Measurements from ENCODE around the gene LPO. TPM values are rescaled to one million over a fixed set of nuclear protein-coding genes. Genes with fewer than 3 reads are reported as not detected.
A peak's percentile ranks its signal among the peaks of the same experiment; 100 is the strongest.

Gene LPO
- polyA plus RNA-seq, 1 donor = 0.37 TPM

DNA sequence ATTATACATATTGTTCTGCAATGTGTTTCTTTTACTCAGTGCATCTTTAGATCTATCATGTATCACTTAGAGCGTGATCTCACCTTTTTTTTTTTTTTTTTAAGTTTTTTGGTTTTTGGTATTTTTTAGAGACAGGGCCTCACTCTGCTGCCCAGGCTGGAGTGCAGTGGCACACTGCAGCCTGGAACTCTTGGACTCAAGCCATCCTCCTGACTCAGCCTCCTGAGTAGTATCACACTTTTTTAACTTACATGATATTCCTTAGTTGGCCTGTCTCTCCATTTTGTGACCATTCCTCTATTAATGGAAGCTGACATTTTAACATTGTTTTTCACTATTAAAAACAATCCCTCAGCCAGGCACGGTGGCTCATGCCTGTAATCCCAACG, 47.0 kb downstream of the LPO start:
- H3K4me3 ChIP-seq (ENCODE audit: low read length) = no peak overlapping the region
- H3K27ac ChIP-seq (ENCODE audit: low read length) = no peak overlapping the region
- 100% methylated on average over 1 of the region's 3 CpGs for WGBS (ENCODE audit: insufficient coverage, low lambda C conversion rate)
- H3K9me3 ChIP-seq (ENCODE audit: control insufficient read depth, low read depth, low read length) = no peaks in the 10 kb centered on the region
- DNase-seq = no peak
- no peaks in the 10 kb centered on the region for H3K36me3 ChIP-seq (ENCODE audit: control insufficient read depth, insufficient read depth, low read length)
- H3K27me3 ChIP-seq (ENCODE audit: control insufficient read depth, insufficient read depth, low read length) = peaks cover 21% of the 10 kb centered on the region
- no peaks in the 10 kb centered on the region for H3K4me1 ChIP-seq (ENCODE audit: control insufficient read depth, insufficient read depth, low read length)

DNA sequence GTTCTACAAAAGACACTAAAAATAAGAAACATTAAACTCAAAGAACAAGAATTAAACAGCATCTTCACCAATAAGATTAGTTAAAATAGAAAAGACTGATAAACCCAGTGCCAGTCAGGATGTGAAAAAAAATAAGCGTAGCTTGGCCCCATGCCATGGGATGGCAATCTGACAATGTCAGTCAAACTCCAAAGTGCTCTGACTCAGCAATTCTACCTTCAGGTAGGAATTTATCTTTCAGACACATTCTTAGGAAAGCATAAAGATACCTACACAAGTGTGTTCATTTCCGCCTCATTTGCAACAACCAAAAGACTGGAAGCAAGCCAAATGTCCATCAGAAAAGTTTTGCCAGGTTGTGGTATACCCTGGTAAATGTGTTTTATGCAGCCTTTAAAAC, 51.5 kb downstream of the LPO start:
- Histone ChIP-seq H3K27ac (ENCODE audit: low read length) (no peak overlapping the region), H3K27me3 (ENCODE audit: control insufficient read depth, insufficient read depth, low read length) (peaks cover 7% of the 10 kb centered on the region), H3K36me3 (ENCODE audit: control insufficient read depth, insufficient read depth, low read length) (no peaks in the 10 kb centered on the region), H3K9me3 (ENCODE audit: control insufficient read depth, low read depth, low read length) (no peaks in the 10 kb centered on the region), H3K4me3 (ENCODE audit: low read length) (no peak overlapping the region), H3K4me1 (ENCODE audit: control insufficient read depth, insufficient read depth, low read length) (no peaks in the 10 kb centered on the region)
- WGBS (ENCODE audit: insufficient coverage, low lambda C conversion rate) = 67% methylated on average over 1 of the region's 2 CpGs
- peak in 1 of 2 donors; percentile 11 for DNase-seq

DNA sequence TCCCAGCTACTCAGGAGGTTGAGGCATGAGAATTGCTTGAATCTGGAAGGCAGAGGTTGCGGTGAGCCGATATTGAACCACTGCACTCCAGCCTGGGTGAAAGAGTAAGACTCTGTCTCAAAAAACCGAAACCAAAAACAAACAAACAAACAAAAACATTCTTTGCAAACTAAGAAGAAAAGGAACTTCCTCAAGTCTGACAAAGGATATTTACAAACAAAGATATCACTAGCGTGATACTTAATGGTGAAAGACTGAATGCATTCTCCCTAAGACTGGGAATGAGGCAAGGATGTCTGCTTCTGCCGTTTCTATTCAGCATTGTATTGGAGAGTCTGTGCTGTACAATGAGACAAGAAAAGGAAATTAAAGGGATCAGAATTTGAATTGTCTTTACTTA, 52.9 kb downstream of the LPO start:
- no peak overlapping the region for H3K4me3 ChIP-seq (ENCODE audit: low read length)

DNA sequence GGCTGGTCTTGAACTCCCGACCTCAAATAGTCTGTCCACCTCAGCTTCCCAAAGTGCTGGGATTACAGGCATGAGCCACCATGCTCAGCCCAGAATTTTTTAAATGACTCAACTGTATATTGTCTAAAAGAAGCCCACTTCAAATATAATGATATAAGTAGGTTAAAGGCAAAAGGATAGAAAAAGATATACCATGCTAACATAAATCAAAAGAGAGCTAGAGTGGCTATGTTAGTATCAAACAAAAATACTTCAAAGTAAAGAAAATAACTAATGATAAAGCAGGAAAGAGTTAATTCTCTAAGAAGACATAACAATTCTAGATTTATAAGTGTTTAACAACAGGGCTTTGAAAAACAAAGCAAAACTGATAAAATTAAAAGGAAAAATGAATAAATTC, 55.6 kb downstream of the LPO start:
- peaks cover 7% of the 10 kb centered on the region for H3K27me3 ChIP-seq (ENCODE audit: control insufficient read depth, insufficient read depth, low read length)
- no peaks in the 10 kb centered on the region for H3K9me3 ChIP-seq (ENCODE audit: control insufficient read depth, low read depth, low read length)
- no peak for DNase-seq
- WGBS (ENCODE audit: insufficient coverage, low lambda C conversion rate) = no CpG with 5 or more reads among the region's 1 CpG
- no peaks in the 10 kb centered on the region for H3K4me1 ChIP-seq (ENCODE audit: control insufficient read depth, insufficient read depth, low read length)
- H3K36me3 ChIP-seq (ENCODE audit: control insufficient read depth, insufficient read depth, low read length) = no peaks in the 10 kb centered on the region
- no peak overlapping the region for H3K4me3 ChIP-seq (ENCODE audit: low read length)
- H3K27ac ChIP-seq (ENCODE audit: low read length) = no peak overlapping the region

More for the DNA sequence above, 52.9 kb downstream of the LPO start:
- Histone ChIP-seq H3K27me3 (ENCODE audit: control insufficient read depth, insufficient read depth, low read length) (peaks cover 7% of the 10 kb centered on the region), H3K27ac (ENCODE audit: low read length) (no peak overlapping the region), H3K9me3 (ENCODE audit: control insufficient read depth, low read depth, low read length) (no peaks in the 10 kb centered on the region), H3K36me3 (ENCODE audit: control insufficient read depth, insufficient read depth, low read length) (no peaks in the 10 kb centered on the region), H3K4me1 (ENCODE audit: control insufficient read depth, insufficient read depth, low read length) (no peaks in the 10 kb centered on the region)
- WGBS (ENCODE audit: insufficient coverage, low lambda C conversion rate) = 80% methylated on average over 3 of the region's 5 CpGs
- no peak for DNase-seq

DNA sequence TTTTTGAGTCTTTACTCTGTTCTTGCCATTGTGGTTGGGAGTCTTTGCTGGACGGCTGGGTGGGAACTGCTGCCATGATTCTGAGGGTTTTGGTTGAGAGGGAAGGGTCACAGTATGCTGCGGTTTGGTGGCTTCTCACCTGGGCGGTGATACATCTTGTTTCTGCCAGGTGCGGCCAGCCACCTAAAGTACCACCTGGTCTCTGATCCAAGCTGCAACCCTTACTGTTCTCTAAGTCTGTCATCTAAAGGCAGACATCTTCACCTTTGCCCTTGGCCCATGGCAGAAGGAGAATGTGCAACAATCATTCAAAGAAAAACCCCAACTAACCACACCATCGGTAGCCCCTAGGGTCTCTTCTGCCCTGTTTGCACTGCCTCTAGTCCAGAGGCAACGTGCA, 62.0 kb downstream of the LPO start:
- no peak overlapping the region for H3K27ac ChIP-seq (ENCODE audit: low read length)
- no peaks in the 10 kb centered on the region for H3K9me3 ChIP-seq (ENCODE audit: control insufficient read depth, low read depth, low read length)
- WGBS (ENCODE audit: insufficient coverage, low lambda C conversion rate) = no CpG with 5 or more reads among the region's 6 CpGs
- DNase-seq = no peak
- H3K4me3 ChIP-seq (ENCODE audit: low read length) = no peak overlapping the region
- H3K4me1 ChIP-seq (ENCODE audit: control insufficient read depth, insufficient read depth, low read length) = no peaks in the 10 kb centered on the region
- no peaks in the 10 kb centered on the region for H3K36me3 ChIP-seq (ENCODE audit: control insufficient read depth, insufficient read depth, low read length)
- no peaks in the 10 kb centered on the region for H3K27me3 ChIP-seq (ENCODE audit: control insufficient read depth, insufficient read depth, low read length)

DNA sequence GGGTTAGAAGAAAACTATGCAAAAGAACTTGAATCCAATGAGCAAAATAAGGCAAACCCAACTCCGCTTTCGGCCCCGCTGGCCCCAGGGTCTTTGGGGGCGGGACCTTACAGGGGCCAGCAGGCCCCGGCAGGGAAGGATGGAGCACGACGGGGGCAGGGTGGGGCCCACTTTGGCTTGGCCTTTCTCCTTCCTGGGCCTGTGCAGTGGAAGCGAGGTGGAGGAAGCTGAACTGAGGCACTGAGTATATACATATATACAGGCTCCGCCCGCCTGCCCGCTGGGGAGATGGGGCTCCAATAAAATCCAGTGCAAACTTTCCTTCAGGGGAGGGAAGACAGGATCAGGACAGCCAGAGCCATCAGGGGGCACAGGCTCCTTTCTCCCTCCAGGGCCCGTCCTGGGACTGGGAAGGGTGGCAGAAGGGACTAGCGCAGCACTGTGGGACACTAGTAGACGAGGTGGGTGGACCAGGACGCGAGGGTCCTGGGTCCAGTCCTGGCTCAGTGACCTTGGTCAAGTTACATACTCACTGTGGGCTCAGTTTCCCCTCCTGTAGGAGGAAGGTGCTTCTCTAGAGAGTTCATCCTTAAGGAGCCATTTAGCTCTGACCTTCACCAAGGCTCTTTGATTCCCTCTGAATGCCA, 63.2 kb downstream of the LPO start:
- Histone ChIP-seq H3K9me3 (ENCODE audit: control insufficient read depth, low read depth, low read length) (no peaks in the 10 kb centered on the region), H3K27me3 (ENCODE audit: control insufficient read depth, insufficient read depth, low read length) (no peaks in the 10 kb centered on the region), H3K4me1 (ENCODE audit: control insufficient read depth, insufficient read depth, low read length) (no peaks in the 10 kb centered on the region), H3K36me3 (ENCODE audit: control insufficient read depth, insufficient read depth, low read length) (no peaks in the 10 kb centered on the region), H3K27ac (ENCODE audit: low read length) (no peak overlapping the region), H3K4me3 (ENCODE audit: low read length) (no peak overlapping the region)
- no peak for DNase-seq
- no CpG with 5 or more reads among the region's 16 CpGs for WGBS (ENCODE audit: insufficient coverage, low lambda C conversion rate)

DNA sequence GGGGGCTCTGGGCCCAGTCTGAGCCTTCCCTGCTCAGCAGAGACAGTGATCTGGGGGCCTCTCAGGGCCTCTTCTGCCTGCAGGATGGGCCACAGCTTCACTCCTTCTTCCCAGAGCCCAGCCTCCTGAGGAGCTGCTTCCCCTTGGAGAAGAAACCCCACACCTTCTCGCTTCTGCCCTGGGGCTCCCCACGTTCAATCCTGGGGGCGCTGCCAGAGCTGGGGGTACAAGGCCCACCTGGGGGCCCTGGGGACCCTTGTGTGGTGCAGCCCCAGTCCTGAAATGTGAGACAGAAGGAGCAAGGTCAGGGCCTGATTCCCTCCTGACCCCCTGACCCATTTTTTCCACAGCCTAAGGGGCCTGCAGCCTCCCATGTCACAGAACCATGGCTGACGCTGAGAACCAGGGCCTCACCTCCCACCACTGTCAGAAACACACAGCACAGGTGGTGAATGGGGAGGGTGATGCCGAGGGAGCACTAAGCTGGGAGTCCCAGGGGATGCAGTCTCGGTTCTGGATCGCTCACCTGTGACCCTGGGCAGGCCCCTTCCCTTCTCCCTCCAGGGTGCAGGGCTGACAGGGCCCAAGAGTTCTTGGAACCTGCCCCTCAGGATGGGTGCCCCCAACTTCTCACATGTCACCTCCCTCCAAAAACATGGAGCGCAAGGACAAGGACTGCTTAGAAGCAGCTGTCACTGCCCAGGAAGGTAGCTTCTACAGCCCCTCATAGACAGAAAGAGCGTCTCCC, 64.0 kb downstream of the LPO start:
- WGBS (ENCODE audit: insufficient coverage, low lambda C conversion rate) = no CpG with 5 or more reads among the region's 9 CpGs
- no peak for DNase-seq

DNA sequence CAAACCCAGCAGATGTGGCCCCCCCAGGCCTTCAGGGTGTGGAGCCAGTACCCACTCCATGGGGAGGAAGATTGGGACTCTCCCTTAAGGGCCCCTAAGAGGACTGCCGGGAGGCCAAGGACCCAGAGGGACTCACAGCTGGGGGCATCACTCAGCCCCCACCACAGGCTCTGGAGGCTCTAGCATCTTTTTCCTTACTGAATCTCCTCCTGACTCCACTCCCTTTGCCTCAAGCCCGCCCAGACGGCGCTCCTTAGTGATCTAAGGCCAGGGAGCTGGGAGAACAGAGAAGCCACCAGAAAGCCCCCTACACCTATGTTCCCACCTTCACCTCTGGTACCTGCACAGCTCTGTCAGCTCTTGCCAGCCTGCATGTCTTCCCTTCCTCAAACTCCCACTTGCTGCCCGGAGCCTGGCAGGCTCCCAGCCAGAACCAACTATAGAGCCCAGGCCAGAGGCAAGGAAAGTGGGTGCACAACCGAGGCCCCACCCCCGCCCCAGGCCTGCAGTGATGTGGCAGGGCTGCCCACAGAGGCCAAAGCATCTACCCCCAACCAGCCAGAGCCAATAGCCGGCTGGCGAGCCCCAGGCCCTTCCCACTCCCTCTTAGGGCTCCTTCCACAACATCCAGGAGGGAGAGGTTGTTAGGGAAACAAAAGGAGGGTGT, 64.7 kb downstream of the LPO start:
- DNase-seq = no peak
- no peaks in the 10 kb centered on the region for H3K36me3 ChIP-seq (ENCODE audit: control insufficient read depth, insufficient read depth, low read length)
- no peaks in the 10 kb centered on the region for H3K27me3 ChIP-seq (ENCODE audit: control insufficient read depth, insufficient read depth, low read length)
- no peak overlapping the region for H3K4me3 ChIP-seq (ENCODE audit: low read length)
- no peak overlapping the region for H3K27ac ChIP-seq (ENCODE audit: low read length)
- no peaks in the 10 kb centered on the region for H3K4me1 ChIP-seq (ENCODE audit: control insufficient read depth, insufficient read depth, low read length)
- no CpG with 5 or more reads among the region's 9 CpGs for WGBS (ENCODE audit: insufficient coverage, low lambda C conversion rate)
- no peaks in the 10 kb centered on the region for H3K9me3 ChIP-seq (ENCODE audit: control insufficient read depth, low read depth, low read length)

More for the DNA sequence above, 64.0 kb downstream of the LPO start:
- Histone ChIP-seq H3K4me1 (ENCODE audit: control insufficient read depth, insufficient read depth, low read length) (no peaks in the 10 kb centered on the region), H3K27me3 (ENCODE audit: control insufficient read depth, insufficient read depth, low read length) (no peaks in the 10 kb centered on the region), H3K9me3 (ENCODE audit: control insufficient read depth, low read depth, low read length) (no peaks in the 10 kb centered on the region), H3K4me3 (ENCODE audit: low read length) (no peak overlapping the region), H3K27ac (ENCODE audit: low read length) (no peak overlapping the region), H3K36me3 (ENCODE audit: control insufficient read depth, insufficient read depth, low read length) (no peaks in the 10 kb centered on the region)

DNA sequence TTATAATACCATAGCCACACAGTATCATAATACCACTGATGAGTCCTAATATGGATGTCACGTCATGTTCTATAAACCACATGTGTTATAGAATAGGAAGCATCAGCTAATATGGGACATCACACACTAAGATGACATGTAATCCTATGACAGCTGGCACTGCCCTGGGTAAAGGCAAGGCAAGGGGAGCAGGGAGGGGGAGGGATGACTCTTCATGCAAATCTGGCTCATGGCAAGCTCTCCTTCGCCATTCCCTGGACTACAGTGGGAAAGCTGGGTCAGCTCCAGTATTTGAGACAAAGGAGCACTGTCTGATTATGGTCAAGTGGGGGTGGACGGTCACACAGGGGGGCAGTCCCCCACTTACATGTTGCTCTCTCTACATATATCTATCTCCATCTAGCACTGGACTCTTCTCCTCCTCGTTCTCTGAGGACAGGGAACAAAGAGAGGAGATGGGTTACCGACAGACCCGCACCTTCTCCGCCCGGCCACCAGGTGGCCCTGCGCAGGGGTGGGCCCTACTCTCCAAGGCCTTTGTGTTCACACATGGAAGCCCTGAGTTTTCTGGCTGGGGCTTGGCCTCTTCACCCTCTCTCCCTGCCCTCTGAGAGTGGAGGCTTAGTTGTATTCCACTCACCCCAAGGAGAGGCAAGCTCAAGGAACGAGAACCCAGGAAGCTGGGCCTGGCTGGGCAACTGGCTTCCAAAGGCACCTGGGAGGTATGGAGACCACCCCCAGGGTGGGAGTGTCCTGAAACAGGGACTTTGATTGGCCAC, 65.8 kb downstream of the LPO start:
- Histone ChIP-seq H3K36me3 (ENCODE audit: control insufficient read depth, insufficient read depth, low read length) (no peaks in the 10 kb centered on the region), H3K27me3 (ENCODE audit: control insufficient read depth, insufficient read depth, low read length) (no peaks in the 10 kb centered on the region), H3K4me3 (ENCODE audit: low read length) (no peak overlapping the region), H3K4me1 (ENCODE audit: control insufficient read depth, insufficient read depth, low read length) (no peaks in the 10 kb centered on the region), H3K27ac (ENCODE audit: low read length) (no peak overlapping the region), H3K9me3 (ENCODE audit: control insufficient read depth, low read depth, low read length) (no peaks in the 10 kb centered on the region)
- DNase-seq = peak in 1 of 2 donors; percentile 28
- no CpG with 5 or more reads among the region's 10 CpGs for WGBS (ENCODE audit: insufficient coverage, low lambda C conversion rate)
